HG02610 (cell line): ENCODE results near the gene CRADD.

Experiments used
- ATAC-seq: cut with Tn5 transposase; IDR thresholded peaks from one replicate; pipeline ENCODE4 v1.9.1; 2021; ENCODE audit warnings: mild to moderate bottlenecking, moderate library complexity; ENCODE audit not compliant: unreplicated experiment

The CRADD gene

GRCh38 chr12:93892423-93893268, 215.5 kb downstream of the CRADD start:
- no peak for ATAC-seq

- ATAC-seq, result no peak
These were observed 217.4 kb downstream of the CRADD start for GRCh38 chr12:93894391-93895088.

- ATAC-seq, result no peak
These were observed 217.9 kb downstream of the CRADD start for GRCh38 chr12:93895089-93895445.

GRCh38 chr12:93896427-93896826, 219.3 kb downstream of the CRADD start:
- ATAC-seq, result no peak

GRCh38 chr12:93896952-93897351, 219.8 kb downstream of the CRADD start:
- no peak for ATAC-seq

- ATAC-seq, result no peak
These were observed 224.6 kb downstream of the CRADD start for GRCh38 chr12:93901739-93902138.

GRCh38 chr12:93902192-93902591, 225.0 kb downstream of the CRADD start:
- ATAC-seq, result no peak

- ATAC-seq, result no peak
These were observed 225.8 kb downstream of the CRADD start for GRCh38 chr12:93902736-93903562.

- ATAC-seq, result no peak
These were observed 226.9 kb downstream of the CRADD start for GRCh38 chr12:93904124-93904523.

GRCh38 chr12:93908264-93908663, 231.1 kb downstream of the CRADD start:
- no peak for ATAC-seq

GRCh38 chr12:93908846-93909567, 231.8 kb downstream of the CRADD start:
- ATAC-seq, result no peak

GRCh38 chr12:93911396-93911795, 234.2 kb downstream of the CRADD start:
- ATAC-seq, result no peak

- ATAC-seq, result no peak
These were observed 235.0 kb downstream of the CRADD start for GRCh38 chr12:93912086-93912733.

- no peak for ATAC-seq
These were observed 236.7 kb downstream of the CRADD start for GRCh38 chr12:93913845-93914244.

GRCh38 chr12:93914281-93914680, 237.1 kb downstream of the CRADD start:
- ATAC-seq, result no peak

- ATAC-seq, result no peak
These were observed 238.2 kb downstream of the CRADD start for GRCh38 chr12:93915411-93915810.

- no peak for ATAC-seq
These were observed 239.2 kb downstream of the CRADD start for GRCh38 chr12:93916402-93916801.

GRCh38 chr12:93918262-93918661, 241.1 kb downstream of the CRADD start:
- no peak for ATAC-seq

GRCh38 chr12:93918900-93919299, 241.7 kb downstream of the CRADD start:
- no peak for ATAC-seq

- no peak for ATAC-seq
These were observed 244.3 kb downstream of the CRADD start for GRCh38 chr12:93921521-93921920.
